Activated naive CD8-positive, alpha-beta T cell (primary cell): ENCODE data around the gene GMCL1.

Experiments used
- H3K27ac Mint-ChIP-seq: one replicate; pipeline ENCODE4 v1.8.0; 2021; ENCODE audit warnings: mixed read lengths
- H3K27me3 Mint-ChIP-seq: one replicate; pipeline ENCODE4 v1.8.0; 2021; ENCODE audit warnings: mixed read lengths
- H3K36me3 Mint-ChIP-seq: one replicate; pipeline ENCODE4 v1.8.0; 2021; ENCODE audit warnings: mixed read lengths
- H3K4me1 Mint-ChIP-seq: one replicate; pipeline ENCODE4 v1.8.0; 2021; ENCODE audit warnings: low read depth, mixed read lengths
- H3K4me3 Mint-ChIP-seq: one replicate; pipeline ENCODE4 v1.8.0; 2021; ENCODE audit warnings: mild to moderate bottlenecking, mixed read lengths
- H3K9me3 Mint-ChIP-seq: one replicate; pipeline ENCODE4 v1.8.0; 2021; ENCODE audit warnings: low read depth, mixed read lengths

Gene GMCL1

GRCh38 chr2:69829256-69830044 lies at the start of gene GMCL1:
Gene GMCL1, plus strand, starts transcription at chr2:69829660. Its CDS starts 233 bp downstream, at chr2:69829893.
- H3K4me1 Mint-ChIP-seq, result peaks cover 56% of the 10 kb centered on the region
- no peaks in the 10 kb centered on the region for H3K27me3 Mint-ChIP-seq

GRCh38 chr2:69780921-69781320 lies 48.5 kb upstream of the GMCL1 start:
- H3K27me3 Mint-ChIP-seq, result peaks cover 2% of the 10 kb centered on the region
- H3K4me3 Mint-ChIP-seq, result no peak overlapping the region
- peaks cover 9% of the 10 kb centered on the region for H3K4me1 Mint-ChIP-seq
- H3K36me3 Mint-ChIP-seq, result no peaks in the 10 kb centered on the region
- no peak overlapping the region for H3K27ac Mint-ChIP-seq
- no peaks in the 10 kb centered on the region for H3K9me3 Mint-ChIP-seq

More at GRCh38 chr2:69829256-69830044, at the start of gene GMCL1:
- Mint-ChIP-seq H3K9me3 (no peaks in the 10 kb centered on the region), H3K27ac (peak within 1 kb of the TSS; percentile 95), H3K4me3 (peak within 1 kb of the TSS; percentile 90), H3K36me3 (no peaks in the 10 kb centered on the region)

GRCh38 chr2:69781321-69782248 lies 47.9 kb upstream of the GMCL1 start:
- peaks cover 2% of the 10 kb centered on the region for H3K27me3 Mint-ChIP-seq
- no peak overlapping the region for H3K4me3 Mint-ChIP-seq
- H3K9me3 Mint-ChIP-seq, result no peaks in the 10 kb centered on the region

GRCh38 chr2:69784228-69784627 lies 45.2 kb upstream of the GMCL1 start:
- Mint-ChIP-seq H3K36me3 (peaks cover 6% of the 10 kb centered on the region), H3K27me3 (peaks cover 2% of the 10 kb centered on the region), H3K9me3 (no peaks in the 10 kb centered on the region), H3K27ac (no peak overlapping the region), H3K4me1 (peaks cover 5% of the 10 kb centered on the region), H3K4me3 (no peak overlapping the region)

More at GRCh38 chr2:69781321-69782248, 47.9 kb upstream of the GMCL1 start:
- Mint-ChIP-seq H3K4me1 (peaks cover 6% of the 10 kb centered on the region), H3K36me3 (peaks cover 2% of the 10 kb centered on the region), H3K27ac (no peak overlapping the region)

- Mint-ChIP-seq H3K27me3 (peaks cover 2% of the 10 kb centered on the region), H3K9me3 (no peaks in the 10 kb centered on the region), H3K36me3 (peaks cover 9% of the 10 kb centered on the region), H3K4me3 (no peak overlapping the region), H3K27ac (no peak overlapping the region), H3K4me1 (peaks cover 8% of the 10 kb centered on the region)
These were observed 44.1 kb upstream of the GMCL1 start for GRCh38 chr2:69785358-69785757.

- Mint-ChIP-seq H3K9me3 (no peaks in the 10 kb centered on the region), H3K27ac (no peak overlapping the region), H3K4me1 (peaks cover 12% of the 10 kb centered on the region), H3K27me3 (peaks cover 2% of the 10 kb centered on the region), H3K36me3 (peaks cover 9% of the 10 kb centered on the region), H3K4me3 (no peak overlapping the region)
These were observed 43.4 kb upstream of the GMCL1 start for GRCh38 chr2:69786052-69786560.

GRCh38 chr2:69789175-69789721 lies 40.2 kb upstream of the GMCL1 start:
- H3K4me3 Mint-ChIP-seq, result no peak overlapping the region
- peaks cover 2% of the 10 kb centered on the region for H3K27me3 Mint-ChIP-seq
- H3K4me1 Mint-ChIP-seq, result peaks cover 12% of the 10 kb centered on the region
- H3K9me3 Mint-ChIP-seq, result no peaks in the 10 kb centered on the region
- peaks cover 9% of the 10 kb centered on the region for H3K36me3 Mint-ChIP-seq
- no peak overlapping the region for H3K27ac Mint-ChIP-seq

- H3K27me3 Mint-ChIP-seq, result no peaks in the 10 kb centered on the region
- no peaks in the 10 kb centered on the region for H3K9me3 Mint-ChIP-seq
- peaks cover 12% of the 10 kb centered on the region for H3K4me1 Mint-ChIP-seq
- H3K4me3 Mint-ChIP-seq, result peak overlapping the region; percentile 65
- peak overlapping the region; percentile 41 for H3K27ac Mint-ChIP-seq
- H3K36me3 Mint-ChIP-seq, result peaks cover 9% of the 10 kb centered on the region
These were observed 39.5 kb upstream of the GMCL1 start for GRCh38 chr2:69789772-69790600.

- Mint-ChIP-seq H3K9me3 (no peaks in the 10 kb centered on the region), H3K36me3 (peaks cover 9% of the 10 kb centered on the region), H3K27ac (no peak overlapping the region), H3K4me1 (peaks cover 12% of the 10 kb centered on the region), H3K4me3 (no peak overlapping the region), H3K27me3 (no peaks in the 10 kb centered on the region)
These were observed 38.9 kb upstream of the GMCL1 start for GRCh38 chr2:69790601-69790959.

- no peak overlapping the region for H3K4me3 Mint-ChIP-seq
- peaks cover 12% of the 10 kb centered on the region for H3K4me1 Mint-ChIP-seq
- no peaks in the 10 kb centered on the region for H3K27me3 Mint-ChIP-seq
- peaks cover 9% of the 10 kb centered on the region for H3K36me3 Mint-ChIP-seq
- H3K9me3 Mint-ChIP-seq, result no peaks in the 10 kb centered on the region
- no peak overlapping the region for H3K27ac Mint-ChIP-seq
These were observed 38.4 kb upstream of the GMCL1 start for GRCh38 chr2:69791045-69791444.

GRCh38 chr2:69796174-69796573 lies 33.3 kb upstream of the GMCL1 start:
- H3K27ac Mint-ChIP-seq, result no peak overlapping the region
- peaks cover 2% of the 10 kb centered on the region for H3K36me3 Mint-ChIP-seq
- H3K9me3 Mint-ChIP-seq, result no peaks in the 10 kb centered on the region
- H3K4me3 Mint-ChIP-seq, result no peak overlapping the region
- peaks cover 12% of the 10 kb centered on the region for H3K4me1 Mint-ChIP-seq
- peaks cover 2% of the 10 kb centered on the region for H3K27me3 Mint-ChIP-seq

GRCh38 chr2:69797235-69797634 lies 32.2 kb upstream of the GMCL1 start:
- H3K27me3 Mint-ChIP-seq, result peaks cover 2% of the 10 kb centered on the region
- peaks cover 12% of the 10 kb centered on the region for H3K4me1 Mint-ChIP-seq
- H3K4me3 Mint-ChIP-seq, result no peak overlapping the region
- no peaks in the 10 kb centered on the region for H3K9me3 Mint-ChIP-seq
- H3K36me3 Mint-ChIP-seq, result peaks cover 2% of the 10 kb centered on the region
- H3K27ac Mint-ChIP-seq, result no peak overlapping the region

- Mint-ChIP-seq H3K9me3 (no peaks in the 10 kb centered on the region), H3K27ac (no peak overlapping the region), H3K36me3 (peaks cover 2% of the 10 kb centered on the region), H3K4me3 (no peak overlapping the region), H3K27me3 (peaks cover 2% of the 10 kb centered on the region), H3K4me1 (peaks cover 12% of the 10 kb centered on the region)
These were observed 31.6 kb upstream of the GMCL1 start for GRCh38 chr2:69797836-69798289.

GRCh38 chr2:69798290-69798908 lies 31.1 kb upstream of the GMCL1 start:
- Mint-ChIP-seq H3K36me3 (peaks cover 2% of the 10 kb centered on the region), H3K4me3 (peak overlapping the region; percentile 33)

More at GRCh38 chr2:69798290-69798908, 31.1 kb upstream of the GMCL1 start:
- Mint-ChIP-seq H3K27me3 (peaks cover 2% of the 10 kb centered on the region), H3K9me3 (no peaks in the 10 kb centered on the region), H3K27ac (no peak overlapping the region), H3K4me1 (peaks cover 16% of the 10 kb centered on the region)
